ENCODE results near the gene FNBP1L.

The FNBP1L gene

DNA sequence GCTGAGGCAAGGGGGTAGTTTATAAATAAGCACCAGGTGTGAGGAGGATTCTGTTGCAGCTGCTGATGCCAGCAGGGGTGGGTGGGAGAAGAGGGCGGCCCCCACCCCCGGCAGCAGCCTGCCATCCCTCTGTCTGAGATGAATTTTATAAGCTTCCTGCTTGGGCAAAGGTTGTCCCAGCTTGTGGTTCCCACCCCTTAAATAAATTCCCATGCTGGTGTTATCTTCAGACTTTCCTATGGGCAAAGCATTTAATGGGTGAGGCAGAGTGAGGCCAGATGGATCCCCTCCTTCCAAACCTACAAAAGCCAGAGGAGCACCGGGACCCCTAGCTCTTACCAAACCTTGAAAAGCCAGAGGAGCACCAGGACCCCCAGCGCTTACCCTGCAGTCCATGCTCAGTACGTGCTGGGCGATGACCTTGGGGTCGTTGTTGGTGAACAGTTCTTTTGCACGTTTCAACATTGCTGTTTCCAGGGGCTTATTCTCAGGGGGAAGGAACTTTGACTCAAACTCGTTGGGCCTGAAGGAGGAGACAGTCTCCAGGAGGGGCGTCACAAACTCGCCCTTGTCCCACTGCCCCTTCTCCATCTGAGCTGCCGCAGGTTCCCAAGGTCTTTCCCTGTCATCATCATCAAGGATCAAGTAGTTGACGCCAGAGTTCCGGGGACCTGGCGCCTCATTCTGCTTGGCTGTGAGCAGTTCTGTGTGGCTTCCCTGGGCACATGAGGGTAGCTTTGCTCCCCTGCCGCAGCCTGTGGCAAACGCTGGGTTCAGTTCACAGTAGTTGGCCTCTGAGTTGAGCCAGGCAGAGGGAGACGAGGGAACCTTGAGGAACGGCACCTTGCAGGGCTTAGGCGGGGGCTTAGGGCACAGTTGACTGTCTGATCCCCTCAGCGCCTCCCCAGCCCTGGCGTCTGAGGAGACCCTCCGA is 134.3 kb downstream of the FNBP1L start:
- Histone ChIP-seq H3K36me3 (ENCODE audit: control insufficient read depth in 2 of 2, insufficient read depth in 1 of 2, low read length in 2 of 2) (peaks cover 0 to 24% of the 10 kb centered on the region in 2 experiments; a peak in 2 of 3 replicates), H3K4me1 (ENCODE audit: control insufficient read depth, insufficient read depth, low read length) (no peaks in the 10 kb centered on the region; the same call in 1 of the 2 replicates), H3K27ac (ENCODE audit: extremely low read depth, low read depth, low read length) (no peak overlapping the region), H3K9me3 (ENCODE audit: control insufficient read depth, insufficient read depth, low read depth, low read length) (no peaks in the 10 kb centered on the region), H3K4me3 (ENCODE audit: low read depth, low read length) (no peak overlapping the region)
- TF ChIP-seq, protein P1, sequence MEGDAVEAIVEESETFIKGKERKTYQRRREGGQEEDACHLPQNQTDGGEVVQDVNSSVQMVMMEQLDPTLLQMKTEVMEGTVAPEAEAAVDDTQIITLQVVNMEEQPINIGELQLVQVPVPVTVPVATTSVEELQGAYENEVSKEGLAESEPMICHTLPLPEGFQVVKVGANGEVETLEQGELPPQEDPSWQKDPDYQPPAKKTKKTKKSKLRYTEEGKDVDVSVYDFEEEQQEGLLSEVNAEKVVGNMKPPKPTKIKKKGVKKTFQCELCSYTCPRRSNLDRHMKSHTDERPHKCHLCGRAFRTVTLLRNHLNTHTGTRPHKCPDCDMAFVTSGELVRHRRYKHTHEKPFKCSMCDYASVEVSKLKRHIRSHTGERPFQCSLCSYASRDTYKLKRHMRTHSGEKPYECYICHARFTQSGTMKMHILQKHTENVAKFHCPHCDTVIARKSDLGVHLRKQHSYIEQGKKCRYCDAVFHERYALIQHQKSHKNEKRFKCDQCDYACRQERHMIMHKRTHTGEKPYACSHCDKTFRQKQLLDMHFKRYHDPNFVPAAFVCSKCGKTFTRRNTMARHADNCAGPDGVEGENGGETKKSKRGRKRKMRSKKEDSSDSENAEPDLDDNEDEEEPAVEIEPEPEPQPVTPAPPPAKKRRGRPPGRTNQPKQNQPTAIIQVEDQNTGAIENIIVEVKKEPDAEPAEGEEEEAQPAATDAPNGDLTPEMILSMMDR (tag by site-specific recombination; IDR thresholded peaks at IDR 0.05) = no peak
- TF ChIP-seq ZFHX2 (tag by site-specific recombination; conservative IDR thresholded peaks at IDR 0.05) (peak; percentile 48), ZNF777 (tag by site-specific recombination; IDR thresholded peaks at IDR 0.05; ENCODE audit: borderline replicate concordance) (no peak), KLF1 (tag by site-specific recombination; IDR thresholded peaks at IDR 0.05) (peak; percentile 46), EGR2 (tag by site-specific recombination; IDR thresholded peaks at IDR 0.05; ENCODE audit: low read depth) (peak; percentile 37; the same call in 1 of the 2 replicates), ZNF37A (tag by site-specific recombination; IDR thresholded peaks at IDR 0.05) (no peak), ZNF221 (tag by site-specific recombination; IDR thresholded peaks at IDR 0.05; ENCODE audit: borderline replicate concordance) (no peak)
- CTCF ChIA-PET = no interaction called here
- POLR2A ChIA-PET = interaction anchor here (0.5 kb wide), 1 partner anchor 505 kb away, joined by 6 read pairs; no protein-coding TSS in a partner anchor

DNA sequence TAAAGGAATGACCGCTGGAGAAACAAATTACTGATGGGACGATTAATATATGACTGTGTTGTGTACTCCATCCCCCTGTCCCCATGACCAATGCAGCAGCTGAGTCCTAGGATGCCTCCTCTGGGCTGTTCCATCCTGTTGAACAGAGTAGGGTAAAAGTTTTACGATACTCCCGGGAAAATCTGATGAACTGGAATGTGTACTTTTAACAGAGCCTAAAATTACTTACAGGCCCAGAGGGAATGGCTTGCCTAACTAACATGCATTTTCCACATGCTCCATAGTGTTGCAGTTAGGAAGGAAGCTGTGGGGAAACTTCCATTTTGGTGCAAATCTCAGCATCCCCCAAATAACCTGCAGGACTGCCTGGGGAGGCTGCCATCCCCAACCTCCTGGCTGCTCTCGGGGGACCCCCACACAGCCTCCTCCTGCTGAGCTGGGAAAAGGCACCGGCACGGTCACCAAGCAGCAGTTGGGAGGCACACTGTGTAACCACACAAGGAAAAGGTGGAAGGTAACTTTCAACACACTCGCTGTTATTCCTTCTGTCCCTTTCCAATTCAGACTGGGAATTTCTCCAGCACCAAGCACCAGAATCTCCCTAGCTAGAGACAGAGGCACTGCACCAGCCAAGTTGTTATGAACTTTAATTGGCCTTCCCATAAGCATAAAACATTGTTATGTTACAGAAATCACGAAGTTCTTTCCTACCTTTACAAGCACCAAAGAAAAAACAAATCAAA is 136.5 kb downstream of the FNBP1L start:
- H3K9me3 ChIP-seq (ENCODE audit: control insufficient read depth, insufficient read depth, low read depth, low read length) = no peaks in the 10 kb centered on the region
- no peak overlapping the region for H3K4me3 ChIP-seq (ENCODE audit: low read depth, low read length)
- CTCF ChIA-PET = interaction anchor here (0.6 kb wide), 1 partner anchor 170 kb away, joined by 3 read pairs; no protein-coding TSS in a partner anchor
- H3K36me3 ChIP-seq (ENCODE audit: control insufficient read depth in 2 of 2, insufficient read depth in 1 of 2, low read length in 2 of 2) = peaks cover 0 to 40% of the 10 kb centered on the region in 2 experiments; a peak in 2 of 3 replicates
- POLR2A ChIA-PET = no interaction called here
- no peaks in the 10 kb centered on the region; the same call in 1 of the 2 replicates for H3K4me1 ChIP-seq (ENCODE audit: control insufficient read depth, insufficient read depth, low read length)
- no peak overlapping the region for H3K27ac ChIP-seq (ENCODE audit: extremely low read depth, low read depth, low read length)
- TF ChIP-seq, protein P2, sequence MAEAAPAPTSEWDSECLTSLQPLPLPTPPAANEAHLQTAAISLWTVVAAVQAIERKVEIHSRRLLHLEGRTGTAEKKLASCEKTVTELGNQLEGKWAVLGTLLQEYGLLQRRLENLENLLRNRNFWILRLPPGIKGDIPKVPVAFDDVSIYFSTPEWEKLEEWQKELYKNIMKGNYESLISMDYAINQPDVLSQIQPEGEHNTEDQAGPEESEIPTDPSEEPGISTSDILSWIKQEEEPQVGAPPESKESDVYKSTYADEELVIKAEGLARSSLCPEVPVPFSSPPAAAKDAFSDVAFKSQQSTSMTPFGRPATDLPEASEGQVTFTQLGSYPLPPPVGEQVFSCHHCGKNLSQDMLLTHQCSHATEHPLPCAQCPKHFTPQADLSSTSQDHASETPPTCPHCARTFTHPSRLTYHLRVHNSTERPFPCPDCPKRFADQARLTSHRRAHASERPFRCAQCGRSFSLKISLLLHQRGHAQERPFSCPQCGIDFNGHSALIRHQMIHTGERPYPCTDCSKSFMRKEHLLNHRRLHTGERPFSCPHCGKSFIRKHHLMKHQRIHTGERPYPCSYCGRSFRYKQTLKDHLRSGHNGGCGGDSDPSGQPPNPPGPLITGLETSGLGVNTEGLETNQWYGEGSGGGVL (tag by site-specific recombination; IDR thresholded peaks at IDR 0.05) = no peak
- no peak for TF ChIP-seq ZNF837 (tag by site-specific recombination; IDR thresholded peaks at IDR 0.05)
- no peak for TF ChIP-seq FEZF1 (tag by site-specific recombination; IDR thresholded peaks at IDR 0.05)
- TF ChIP-seq KLF8 (tag by site-specific recombination; IDR thresholded peaks at IDR 0.05) = no peak
- no peak for TF ChIP-seq ZFP69B (tag by site-specific recombination; IDR thresholded peaks at IDR 0.05)
- peak; percentile 76 for TF ChIP-seq ZNF341 (tag by site-specific recombination; IDR thresholded peaks at IDR 0.05; ENCODE audit: low read depth)
- TF ChIP-seq, protein P1 (tag by site-specific recombination; IDR thresholded peaks at IDR 0.05) = no peak
- TF ChIP-seq, protein P3, sequence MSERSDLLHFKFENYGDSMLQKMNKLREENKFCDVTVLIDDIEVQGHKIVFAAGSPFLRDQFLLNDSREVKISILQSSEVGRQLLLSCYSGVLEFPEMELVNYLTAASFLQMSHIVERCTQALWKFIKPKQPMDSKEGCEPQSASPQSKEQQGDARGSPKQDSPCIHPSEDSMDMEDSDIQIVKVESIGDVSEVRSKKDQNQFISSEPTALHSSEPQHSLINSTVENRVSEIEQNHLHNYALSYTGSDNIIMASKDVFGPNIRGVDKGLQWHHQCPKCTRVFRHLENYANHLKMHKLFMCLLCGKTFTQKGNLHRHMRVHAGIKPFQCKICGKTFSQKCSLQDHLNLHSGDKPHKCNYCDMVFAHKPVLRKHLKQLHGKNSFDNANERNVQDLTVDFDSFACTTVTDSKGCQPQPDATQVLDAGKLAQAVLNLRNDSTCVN (tag by site-specific recombination; optimal IDR thresholded peaks at IDR 0.05) = no peak
- no peak for TF ChIP-seq ZNF202 (tag by site-specific recombination; IDR thresholded peaks at IDR 0.05; ENCODE audit: borderline replicate concordance)
- no peak for TF ChIP-seq ZNF843 (tag by site-specific recombination; IDR thresholded peaks at IDR 0.05)
- TF ChIP-seq, protein P4, sequence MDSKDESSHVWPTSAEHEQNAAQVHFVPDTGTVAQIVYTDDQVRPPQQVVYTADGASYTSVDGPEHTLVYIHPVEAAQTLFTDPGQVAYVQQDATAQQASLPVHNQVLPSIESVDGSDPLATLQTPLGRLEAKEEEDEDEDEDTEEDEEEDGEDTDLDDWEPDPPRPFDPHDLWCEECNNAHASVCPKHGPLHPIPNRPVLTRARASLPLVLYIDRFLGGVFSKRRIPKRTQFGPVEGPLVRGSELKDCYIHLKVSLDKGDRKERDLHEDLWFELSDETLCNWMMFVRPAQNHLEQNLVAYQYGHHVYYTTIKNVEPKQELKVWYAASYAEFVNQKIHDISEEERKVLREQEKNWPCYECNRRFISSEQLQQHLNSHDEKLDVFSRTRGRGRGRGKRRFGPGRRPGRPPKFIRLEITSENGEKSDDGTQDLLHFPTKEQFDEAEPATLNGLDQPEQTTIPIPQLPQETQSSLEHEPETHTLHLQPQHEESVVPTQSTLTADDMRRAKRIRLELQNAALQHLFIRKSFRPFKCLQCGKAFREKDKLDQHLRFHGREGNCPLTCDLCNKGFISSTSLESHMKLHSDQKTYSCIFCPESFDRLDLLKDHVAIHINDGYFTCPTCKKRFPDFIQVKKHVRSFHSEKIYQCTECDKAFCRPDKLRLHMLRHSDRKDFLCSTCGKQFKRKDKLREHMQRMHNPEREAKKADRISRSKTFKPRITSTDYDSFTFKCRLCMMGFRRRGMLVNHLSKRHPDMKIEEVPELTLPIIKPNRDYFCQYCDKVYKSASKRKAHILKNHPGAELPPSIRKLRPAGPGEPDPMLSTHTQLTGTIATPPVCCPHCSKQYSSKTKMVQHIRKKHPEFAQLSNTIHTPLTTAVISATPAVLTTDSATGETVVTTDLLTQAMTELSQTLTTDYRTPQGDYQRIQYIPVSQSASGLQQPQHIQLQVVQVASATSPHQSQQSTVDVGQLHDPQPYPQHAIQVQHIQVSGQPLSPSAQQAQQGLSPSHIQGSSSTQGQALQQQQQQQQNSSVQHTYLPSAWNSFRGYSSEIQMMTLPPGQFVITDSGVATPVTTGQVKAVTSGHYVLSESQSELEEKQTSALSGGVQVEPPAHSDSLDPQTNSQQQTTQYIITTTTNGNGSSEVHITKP (tag by site-specific recombination; IDR thresholded peaks at IDR 0.05) = peak; percentile 81
